ENCODE data around the gene PYY.

DNA sequence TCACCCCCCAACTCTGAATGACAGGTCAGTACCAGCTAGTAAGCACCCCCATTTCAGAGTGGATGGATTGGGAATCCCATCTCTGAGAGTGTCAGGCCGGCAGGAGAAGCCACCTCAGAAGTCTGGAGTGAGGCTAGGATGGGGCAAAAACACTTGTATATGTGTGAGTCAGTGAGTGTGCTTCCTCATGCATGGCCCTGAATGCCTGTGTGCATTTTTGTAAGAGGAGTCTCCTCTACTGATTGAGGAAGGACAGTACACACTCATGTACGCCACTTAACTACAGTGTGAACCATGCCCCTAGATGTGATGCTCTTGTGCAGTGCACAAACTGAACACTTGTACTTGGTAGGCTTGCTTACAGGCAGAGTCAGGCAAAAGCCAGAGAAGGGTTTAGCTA, 28.4 kb upstream of the PYY start:
- TF ChIP-seq, protein P1, sequence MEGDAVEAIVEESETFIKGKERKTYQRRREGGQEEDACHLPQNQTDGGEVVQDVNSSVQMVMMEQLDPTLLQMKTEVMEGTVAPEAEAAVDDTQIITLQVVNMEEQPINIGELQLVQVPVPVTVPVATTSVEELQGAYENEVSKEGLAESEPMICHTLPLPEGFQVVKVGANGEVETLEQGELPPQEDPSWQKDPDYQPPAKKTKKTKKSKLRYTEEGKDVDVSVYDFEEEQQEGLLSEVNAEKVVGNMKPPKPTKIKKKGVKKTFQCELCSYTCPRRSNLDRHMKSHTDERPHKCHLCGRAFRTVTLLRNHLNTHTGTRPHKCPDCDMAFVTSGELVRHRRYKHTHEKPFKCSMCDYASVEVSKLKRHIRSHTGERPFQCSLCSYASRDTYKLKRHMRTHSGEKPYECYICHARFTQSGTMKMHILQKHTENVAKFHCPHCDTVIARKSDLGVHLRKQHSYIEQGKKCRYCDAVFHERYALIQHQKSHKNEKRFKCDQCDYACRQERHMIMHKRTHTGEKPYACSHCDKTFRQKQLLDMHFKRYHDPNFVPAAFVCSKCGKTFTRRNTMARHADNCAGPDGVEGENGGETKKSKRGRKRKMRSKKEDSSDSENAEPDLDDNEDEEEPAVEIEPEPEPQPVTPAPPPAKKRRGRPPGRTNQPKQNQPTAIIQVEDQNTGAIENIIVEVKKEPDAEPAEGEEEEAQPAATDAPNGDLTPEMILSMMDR (IDR thresholded peaks at IDR 0.05): no peak
- TF ChIP-seq POLR2A (IDR thresholded peaks at IDR 0.05) (no peak), POLR2AphosphoS5 (IDR thresholded peaks at IDR 0.05) (no peak)
